ENCODE measurements around the gene LAMP1. TPM values are rescaled to one million over a fixed set of nuclear protein-coding genes. Genes with fewer than 3 reads are reported as not detected.
A peak's percentile ranks its signal among the peaks of the same experiment; 100 is the strongest.

The LAMP1 gene
- total RNA-seq (2014; rRNA removed; shearing (Covaris generic)) (97.8 and 107 TPM in 2 replicates), polyA plus RNA-seq (2016; fragmentation: Nextera tagmentation; extraction: Ambion mirVana) (34.5 and 36.5 TPM in 2 replicates)
- long read RNA-seq, partial matches to known transcripts = 1 of 6 reads
- long read RNA-seq, other reads (novel, unspliced or antisense) = 2 of 6 reads

GRCh38 chr13:113296823-113297369 lies at the start of gene LAMP1:
Gene LAMP1 (plus strand): TSS chr13:113297239. CDS start chr13:113297435, 196 bp downstream.
- peak within 1 kb of the TSS; percentile 97 for H3K4me3 Mint-ChIP-seq
- 0 out of 2 replicates have a peak, but pooled peaks cover 13% of the 10 kb centered on the region for H3F3A ChIP-seq (replicated peaks; ENCODE audit: low read depth)
- H3K27ac ChIP-seq (ENCODE audit: low read depth) = peak within 1 kb of the TSS; percentile 78; the same call in 1 of the 2 replicates
- peak within 1 kb of the TSS; percentile 99 for H3K4me2 ChIP-seq
- H2AFZ ChIP-seq = peak within 1 kb of the TSS; percentile 99
- H3K27me3 ChIP-seq (ENCODE audit: insufficient read depth) = 0 out of 2 replicates have a peak, but pooled peaks cover 4% of the 10 kb centered on the region
- peaks cover 45% of the 10 kb centered on the region for H3K79me2 ChIP-seq (replicated peaks; ENCODE audit: insufficient read depth)
- TF ChIP-seq CTCF (conservative IDR thresholded peaks at IDR 0.05; ENCODE audit: low read depth in 2 of 2) = 0 out of 4 replicates have a peak, but pooled peaks of 1 of the 2 experiments have one; percentile 9
- TF ChIP-seq ZNF331 (CRISPR knock-in tag; IDR thresholded peaks at IDR 0.05; ENCODE audit: low read depth) = peak; percentile 2; the same call in 1 of the 2 replicates
- TF ChIP-seq JUNB (IDR thresholded peaks at IDR 0.05; ENCODE audit: unreplicated experiment) = no peak
- TF ChIP-seq ETS1 (IDR thresholded peaks at IDR 0.05) = peak; percentile 77
- no peak for TF ChIP-seq ZNF462 (CRISPR knock-in tag; IDR thresholded peaks at IDR 0.05)
- TF ChIP-seq POLR2AphosphoS5 (IDR thresholded peaks at IDR 0.05; ENCODE audit: low read depth) = peak; percentile 56; the same call in 1 of the 2 replicates
- TF ChIP-seq CREB1 (CRISPR knock-in tag; IDR thresholded peaks at IDR 0.05; ENCODE audit: low read depth) = peak; percentile 92
- TF ChIP-seq EZH2phosphoT487 (IDR thresholded peaks at IDR 0.05; ENCODE audit: unreplicated experiment) = no peak
- no peak for TF ChIP-seq ZNF114 (CRISPR knock-in tag; IDR thresholded peaks at IDR 0.05)
- TF ChIP-seq NANOG (IDR thresholded peaks at IDR 0.05; ENCODE audit: borderline replicate concordance) = no peak
- no peak for TF ChIP-seq EZH2 (IDR thresholded peaks at IDR 0.05; ENCODE audit: low read depth, unreplicated experiment)
- TF ChIP-seq STAT1 (IDR thresholded peaks at IDR 0.05; ENCODE audit: unreplicated experiment) = no peak
- no peak for TF ChIP-seq REST (IDR thresholded peaks at IDR 0.05; ENCODE audit: unreplicated experiment)
- H4K20me1 ChIP-seq (replicated peaks; ENCODE audit: insufficient read depth) = peaks cover 5% of the 10 kb centered on the region
- H3K36me3 ChIP-seq (ENCODE audit: insufficient read depth) = no peaks in the 10 kb centered on the region
- H3K9me2 ChIP-seq (ENCODE audit: insufficient read depth) = no peaks in the 10 kb centered on the region
- H3K27me3 Mint-ChIP-seq (ENCODE audit: insufficient read depth, low read depth, poor library complexity) = peaks cover 22% of the 10 kb centered on the region
- ATAC-seq (peak; percentile 78), DNase-seq (ENCODE audit: low spot score) (peak; percentile 97)
- peaks cover 8% of the 10 kb centered on the region; the same call in 2 of the 3 replicates for H3K36me3 Mint-ChIP-seq (ENCODE audit: low read depth)
- H3K4me1 ChIP-seq (ENCODE audit: insufficient read depth) = peaks cover 10% of the 10 kb centered on the region; the same call in 1 of the 2 replicates
- H3K9me3 Mint-ChIP-seq = peaks cover 8% of the 10 kb centered on the region; the same call in 2 of the 3 replicates
- peak within 1 kb of the TSS; percentile 97 for H3K27ac Mint-ChIP-seq
- peak within 1 kb of the TSS; percentile 90 for H3K4me3 ChIP-seq
- peaks cover 18% of the 10 kb centered on the region for H3K4me1 Mint-ChIP-seq

Data from GM23338 (cell line).